Measurements from ENCODE around the gene TP53I11.

TP53I11 gene

DNA sequence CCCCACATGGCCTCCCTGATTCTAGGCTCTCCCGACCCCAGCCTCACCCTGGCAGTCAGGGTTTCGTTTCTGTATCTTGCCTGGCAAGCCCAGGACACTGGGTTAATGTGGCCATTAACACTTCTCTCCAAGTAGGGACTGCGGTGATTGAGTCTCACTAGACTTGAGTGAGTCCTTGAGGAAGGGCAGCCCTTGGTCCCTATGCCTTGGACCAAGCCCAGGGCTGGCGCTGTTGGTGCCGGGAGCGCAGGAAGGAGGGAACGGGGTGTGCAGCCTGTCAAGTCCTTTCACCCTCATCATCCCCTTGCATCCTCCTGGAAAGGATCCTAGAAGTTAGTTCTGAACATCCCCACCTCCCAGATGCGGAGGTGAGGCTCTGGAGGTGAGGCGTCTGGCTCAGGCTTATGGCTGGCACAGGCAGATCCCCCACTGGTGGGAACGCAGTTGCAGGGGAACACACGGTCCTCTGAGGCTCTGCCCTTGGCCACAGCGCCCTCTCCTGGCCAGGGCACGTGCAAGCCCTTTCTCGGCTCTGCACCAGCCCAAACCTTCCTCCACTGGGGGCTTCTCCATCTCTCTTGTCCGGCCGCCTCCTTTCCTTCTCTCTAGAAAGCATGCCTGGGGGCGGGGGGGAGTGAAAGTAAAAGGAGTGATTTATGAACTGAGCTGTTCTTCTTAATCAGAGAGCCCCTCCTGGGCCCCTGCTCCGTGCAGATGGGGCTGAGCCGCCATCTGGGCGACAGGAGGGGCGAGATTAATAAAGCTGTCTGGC lies 56.7 kb downstream of the TP53I11 start:
- no peak overlapping the region for H3K27ac ChIP-seq
- TF ChIP-seq ZFX (IDR thresholded peaks at IDR 0.05), result no peak
- TF ChIP-seq, protein P1, sequence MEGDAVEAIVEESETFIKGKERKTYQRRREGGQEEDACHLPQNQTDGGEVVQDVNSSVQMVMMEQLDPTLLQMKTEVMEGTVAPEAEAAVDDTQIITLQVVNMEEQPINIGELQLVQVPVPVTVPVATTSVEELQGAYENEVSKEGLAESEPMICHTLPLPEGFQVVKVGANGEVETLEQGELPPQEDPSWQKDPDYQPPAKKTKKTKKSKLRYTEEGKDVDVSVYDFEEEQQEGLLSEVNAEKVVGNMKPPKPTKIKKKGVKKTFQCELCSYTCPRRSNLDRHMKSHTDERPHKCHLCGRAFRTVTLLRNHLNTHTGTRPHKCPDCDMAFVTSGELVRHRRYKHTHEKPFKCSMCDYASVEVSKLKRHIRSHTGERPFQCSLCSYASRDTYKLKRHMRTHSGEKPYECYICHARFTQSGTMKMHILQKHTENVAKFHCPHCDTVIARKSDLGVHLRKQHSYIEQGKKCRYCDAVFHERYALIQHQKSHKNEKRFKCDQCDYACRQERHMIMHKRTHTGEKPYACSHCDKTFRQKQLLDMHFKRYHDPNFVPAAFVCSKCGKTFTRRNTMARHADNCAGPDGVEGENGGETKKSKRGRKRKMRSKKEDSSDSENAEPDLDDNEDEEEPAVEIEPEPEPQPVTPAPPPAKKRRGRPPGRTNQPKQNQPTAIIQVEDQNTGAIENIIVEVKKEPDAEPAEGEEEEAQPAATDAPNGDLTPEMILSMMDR (conservative IDR thresholded peaks at IDR 0.05), result peak; percentile 82

DNA sequence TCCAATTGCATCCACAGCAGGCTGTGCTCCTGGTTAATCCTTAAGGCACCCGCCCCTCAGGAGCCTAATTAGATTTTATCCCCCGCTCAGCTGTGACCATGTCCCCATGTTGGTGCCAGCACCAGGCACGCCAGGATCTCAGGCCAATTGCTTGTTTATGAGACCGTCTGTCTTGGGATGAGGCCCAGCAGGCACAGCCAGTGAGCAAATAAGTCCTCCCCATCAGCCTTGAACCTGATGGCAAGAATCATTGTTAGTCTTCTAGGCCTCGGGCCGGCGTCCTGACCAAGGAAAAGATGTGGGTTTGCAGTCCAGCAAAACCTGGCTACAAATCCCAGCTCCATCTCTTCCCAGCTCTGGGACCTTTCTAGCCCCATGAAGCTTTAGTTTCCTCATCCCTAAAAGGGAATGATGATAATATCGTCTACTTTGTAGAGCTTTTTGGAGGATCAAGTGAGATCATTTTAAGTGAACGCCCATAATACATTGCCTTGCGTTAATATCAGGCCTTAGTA lies 57.3 kb downstream of the TP53I11 start:
- TF ChIP-seq, protein P1 (conservative IDR thresholded peaks at IDR 0.05), result no peak
- no peak for TF ChIP-seq ZFX (IDR thresholded peaks at IDR 0.05)
- no peak overlapping the region for H3K27ac ChIP-seq

DNA sequence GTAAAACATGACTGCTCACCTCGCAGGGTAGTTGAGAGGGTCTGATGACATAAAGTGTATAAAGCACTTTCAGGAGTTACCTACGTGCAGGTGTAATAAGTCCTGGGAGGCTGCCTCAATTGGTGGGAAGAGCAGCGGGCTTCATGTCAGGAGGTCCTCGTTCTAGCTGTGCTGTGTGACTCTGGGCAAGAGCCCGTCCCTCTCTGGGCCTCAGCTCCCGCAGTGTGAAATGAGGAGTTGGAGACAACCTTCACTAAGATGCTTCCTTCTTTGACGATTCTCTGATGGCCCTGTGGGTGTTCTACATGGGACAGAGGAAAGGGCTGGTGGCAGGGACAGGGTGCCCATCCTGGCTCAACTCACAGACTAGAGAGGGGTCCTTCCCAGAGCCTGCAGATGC lies 57.8 kb downstream of the TP53I11 start:
- TF ChIP-seq ZFX (IDR thresholded peaks at IDR 0.05), result no peak
- TF ChIP-seq, protein P1 (conservative IDR thresholded peaks at IDR 0.05), result no peak
- no peak overlapping the region for H3K27ac ChIP-seq

DNA sequence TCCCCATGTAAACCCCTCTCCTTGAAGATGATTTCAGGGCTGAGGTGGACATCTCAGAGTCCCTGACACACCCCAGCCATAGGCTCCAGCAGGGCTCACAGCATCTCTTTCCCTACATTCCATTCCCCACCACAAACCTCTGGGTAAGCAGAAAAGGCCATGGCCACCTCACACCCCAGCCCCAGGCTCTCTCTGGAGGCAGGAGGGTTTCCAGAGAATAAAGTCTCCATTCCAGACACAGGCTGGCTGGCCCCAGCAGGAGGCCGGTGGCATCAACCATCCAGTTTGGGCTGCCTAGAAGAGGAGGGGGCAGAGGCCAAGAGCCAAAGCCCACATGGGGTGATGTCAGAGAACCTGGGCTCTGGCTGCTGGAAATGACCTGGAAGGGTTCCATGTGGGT lies 61.4 kb downstream of the TP53I11 start:
- no peak overlapping the region for H3K27ac ChIP-seq
- TF ChIP-seq ZFX (IDR thresholded peaks at IDR 0.05), result no peak
- TF ChIP-seq, protein P1 (conservative IDR thresholded peaks at IDR 0.05), result no peak

DNA sequence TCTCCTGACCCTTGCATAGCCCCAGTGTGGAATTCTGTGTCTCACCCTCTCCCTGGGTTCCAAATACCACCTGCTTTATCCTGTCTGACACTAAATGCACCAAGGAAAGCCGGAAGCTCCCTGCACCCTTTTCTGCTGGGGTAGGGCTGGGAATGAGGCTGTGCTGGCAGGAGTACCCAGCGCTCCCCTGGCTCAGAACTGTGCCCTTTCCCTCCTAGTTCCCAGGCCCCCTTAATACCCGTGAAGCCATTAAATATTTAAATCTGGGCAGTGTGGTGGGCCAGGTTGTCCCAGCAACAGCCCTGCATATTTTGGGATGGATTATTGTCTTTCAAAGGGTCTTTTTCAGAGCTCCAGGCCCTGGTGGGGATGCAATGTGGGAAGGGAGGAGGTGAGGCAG lies 63.0 kb downstream of the TP53I11 start:
- H3K27ac ChIP-seq, result no peak overlapping the region
- no peak for TF ChIP-seq ZFX (IDR thresholded peaks at IDR 0.05)
- TF ChIP-seq, protein P1 (conservative IDR thresholded peaks at IDR 0.05), result no peak

DNA sequence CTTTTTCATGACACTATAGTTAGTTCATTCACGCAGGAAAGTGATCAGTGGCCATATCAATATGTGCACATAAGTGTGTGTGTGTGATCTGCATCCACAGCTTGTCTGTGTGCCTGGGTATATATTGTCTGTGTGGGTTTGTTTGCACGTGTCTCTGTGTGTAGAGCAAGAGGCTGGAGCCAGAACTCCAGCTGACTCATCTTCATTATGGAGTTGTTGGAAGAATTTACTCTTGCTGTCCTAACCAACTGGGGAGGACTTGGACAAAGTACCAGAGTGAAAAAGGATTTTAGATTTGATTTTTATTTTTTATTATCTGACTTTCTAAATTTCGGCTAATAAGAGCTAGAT lies 63.9 kb downstream of the TP53I11 start:
- no peak overlapping the region for H3K27ac ChIP-seq
- no peak for TF ChIP-seq ZFX (IDR thresholded peaks at IDR 0.05)
- TF ChIP-seq, protein P1 (conservative IDR thresholded peaks at IDR 0.05), result no peak

DNA sequence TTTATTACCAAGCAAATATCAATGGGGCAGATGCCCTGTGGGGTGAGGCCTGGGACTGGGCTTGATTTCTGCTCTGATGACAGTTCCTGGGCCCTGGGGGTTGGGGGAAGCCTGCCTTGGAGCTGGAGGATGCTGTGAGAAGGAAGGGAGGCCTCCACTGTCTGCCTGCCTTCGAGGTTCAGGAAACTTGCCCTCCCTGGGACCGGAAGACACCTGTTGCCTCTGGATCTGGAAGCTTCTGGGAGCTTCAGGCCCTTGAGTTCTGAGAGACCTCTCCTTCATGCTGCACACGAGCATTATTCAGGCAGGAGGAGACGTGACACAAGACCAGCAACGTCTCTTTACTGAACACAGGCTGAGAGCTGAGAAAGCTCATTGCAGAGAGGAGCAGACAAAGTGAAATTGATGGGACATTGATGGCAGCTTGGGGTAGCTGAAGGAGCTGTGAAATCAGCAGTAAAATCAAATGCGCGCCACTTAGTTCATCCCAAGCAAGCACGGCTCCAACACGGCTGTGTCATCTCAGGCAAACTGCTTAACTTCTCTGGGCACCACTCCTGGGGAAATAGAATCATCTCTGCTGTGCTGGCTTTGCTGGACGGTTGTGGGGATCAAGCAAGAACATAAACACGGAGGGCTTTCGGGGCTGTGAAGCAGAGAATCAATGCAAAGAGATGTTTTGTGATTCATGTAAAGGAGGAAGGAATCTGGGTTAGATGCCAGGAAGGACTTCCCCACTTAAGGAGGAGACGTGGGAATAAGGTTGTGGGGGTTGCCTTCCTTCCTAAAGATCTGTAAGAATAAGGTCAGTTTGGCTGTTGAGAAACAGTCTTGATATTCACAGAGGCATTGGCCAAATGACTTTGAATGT lies 64.5 kb downstream of the TP53I11 start:
- TF ChIP-seq, protein P1 (conservative IDR thresholded peaks at IDR 0.05), result no peak
- no peak for TF ChIP-seq ZFX (IDR thresholded peaks at IDR 0.05)
- H3K27ac ChIP-seq, result no peak overlapping the region

Measured in C4-2B (cell line).